Calu3 (cell line): ENCODE results near the gene RNF157. TPM values are rescaled to one million over a fixed set of nuclear protein-coding genes. Genes with fewer than 3 reads are reported as not detected.
"Not testable (repeated sequence)": the region's sequence is repeated elsewhere in the genome, so short reads cannot be mapped to it uniquely, and the experiment has no call there.

Experiments
- BruUV-seq: library from RNA; stranded (reverse); fragments of 400-500 nt; replicated peaks from 2 replicates; lab custom pipeline; 2021; lab: Mats Ljungman, UMichigan
- CTCF ChIA-PET: fragments of 300-600 bp; sonication (Branson Sonifier 250); formaldehyde crosslinking; loops from one replicate; lab custom pipeline; 2022; ENCODE audit warnings: antibody characterized with exemption; lab: Charles Lee
- DNase-seq: peaks from one replicate; pipeline ENCODE4 v3.0.0; 2022
- H3K27ac Mint-ChIP-seq: one replicate; pipeline ENCODE4 v1.8.0; 2022; ENCODE audit warnings: mixed read lengths; ENCODE audit not compliant: unreplicated experiment
- H3K27me3 Mint-ChIP-seq: one replicate; pipeline ENCODE4 v1.8.0; 2022; ENCODE audit warnings: mixed read lengths; ENCODE audit not compliant: unreplicated experiment
- H3K36me3 Mint-ChIP-seq: one replicate; pipeline ENCODE4 v1.8.0; 2022; ENCODE audit warnings: mild to moderate bottlenecking, moderate library complexity, mixed read lengths; ENCODE audit not compliant: insufficient read depth, unreplicated experiment
- H3K4me1 Mint-ChIP-seq: one replicate; pipeline ENCODE4 v1.8.0; 2022; ENCODE audit warnings: mild to moderate bottlenecking, low read depth, mixed read lengths; ENCODE audit not compliant: unreplicated experiment
- H3K4me3 Mint-ChIP-seq: one replicate; pipeline ENCODE4 v1.8.0; 2022; ENCODE audit warnings: mild to moderate bottlenecking, low read depth, moderate library complexity, mixed read lengths; ENCODE audit not compliant: unreplicated experiment
- H3K9me3 Mint-ChIP-seq: one replicate; pipeline ENCODE4 v1.8.0; 2022; ENCODE audit warnings: low read depth, mixed read lengths; ENCODE audit not compliant: unreplicated experiment
- intact Hi-C: fragments of 100-400 bp; cut with micrococcal nuclease; formaldehyde crosslinking; loops from one replicate; pipeline ENCODE4 v1.10.0; 2022; ENCODE audit not compliant: unreplicated experiment
- total RNA-seq: library from RNA; stranded (reverse); gene quantifications from 2 replicates; pipeline ENCODE4 v1.2.3, GENCODE V29; 2022
- TF ChIP-seq, protein P1 (sequence below): fragments of 200-600 bp; IDR thresholded peaks from one replicate; pipeline ENCODE4 v1.8.0; 2022; ENCODE audit warnings: antibody characterized with exemption; ENCODE audit not compliant: unreplicated experiment

The RNF157 gene
- total RNA-seq, 1 experiment from 2014 or later: 17.6 TPM

DNA sequence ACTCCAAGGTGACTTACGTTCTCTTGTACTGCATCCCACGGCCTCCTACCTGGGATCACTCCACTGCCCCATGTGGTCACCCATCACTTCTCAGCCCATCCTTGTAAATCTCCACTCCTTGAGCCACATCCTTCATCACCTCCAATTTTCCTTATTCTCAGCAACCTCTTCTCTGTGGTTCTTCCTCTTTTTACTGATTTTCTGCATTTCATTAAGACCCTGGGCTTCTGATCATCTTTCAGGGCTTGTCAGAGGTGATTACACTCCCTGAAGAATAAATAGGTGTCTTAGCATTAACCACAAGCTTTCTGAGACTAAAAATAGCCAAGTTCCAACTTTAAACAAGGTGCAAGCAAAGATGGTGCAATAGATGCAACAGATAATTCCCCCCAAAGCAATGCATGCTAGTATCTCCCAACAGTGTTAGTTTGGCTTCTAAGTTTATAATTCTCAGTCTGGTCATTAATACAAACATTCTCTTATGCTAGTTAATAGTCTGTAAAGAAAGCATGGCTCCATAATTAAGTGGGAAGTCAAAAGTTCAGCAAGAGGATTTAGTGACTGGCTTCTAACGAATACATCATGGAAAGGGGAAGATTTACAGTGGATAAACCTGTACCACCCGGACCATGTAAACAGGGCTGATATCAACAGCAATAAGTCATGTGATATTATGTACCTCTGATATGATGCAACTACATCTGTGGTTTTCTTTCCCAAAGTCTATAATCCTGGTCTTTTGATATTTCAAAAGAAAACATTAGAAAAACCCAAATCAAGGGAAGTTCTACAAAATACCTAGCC is 51.9 kb downstream of the RNF157 start:
- CTCF ChIA-PET: no interaction called here
- no TSS peak for BruUV-seq
- Mint-ChIP-seq H3K4me3 (no peak overlapping the region), H3K27me3 (no peaks in the 10 kb centered on the region), H3K9me3 (no peaks in the 10 kb centered on the region), H3K27ac (no peak overlapping the region), H3K36me3 (no peaks in the 10 kb centered on the region), H3K4me1 (no peaks in the 10 kb centered on the region)
- TF ChIP-seq, protein P1, sequence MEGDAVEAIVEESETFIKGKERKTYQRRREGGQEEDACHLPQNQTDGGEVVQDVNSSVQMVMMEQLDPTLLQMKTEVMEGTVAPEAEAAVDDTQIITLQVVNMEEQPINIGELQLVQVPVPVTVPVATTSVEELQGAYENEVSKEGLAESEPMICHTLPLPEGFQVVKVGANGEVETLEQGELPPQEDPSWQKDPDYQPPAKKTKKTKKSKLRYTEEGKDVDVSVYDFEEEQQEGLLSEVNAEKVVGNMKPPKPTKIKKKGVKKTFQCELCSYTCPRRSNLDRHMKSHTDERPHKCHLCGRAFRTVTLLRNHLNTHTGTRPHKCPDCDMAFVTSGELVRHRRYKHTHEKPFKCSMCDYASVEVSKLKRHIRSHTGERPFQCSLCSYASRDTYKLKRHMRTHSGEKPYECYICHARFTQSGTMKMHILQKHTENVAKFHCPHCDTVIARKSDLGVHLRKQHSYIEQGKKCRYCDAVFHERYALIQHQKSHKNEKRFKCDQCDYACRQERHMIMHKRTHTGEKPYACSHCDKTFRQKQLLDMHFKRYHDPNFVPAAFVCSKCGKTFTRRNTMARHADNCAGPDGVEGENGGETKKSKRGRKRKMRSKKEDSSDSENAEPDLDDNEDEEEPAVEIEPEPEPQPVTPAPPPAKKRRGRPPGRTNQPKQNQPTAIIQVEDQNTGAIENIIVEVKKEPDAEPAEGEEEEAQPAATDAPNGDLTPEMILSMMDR: no peak
- intact Hi-C loops: no loop called here
- DNase-seq: no peak

DNA sequence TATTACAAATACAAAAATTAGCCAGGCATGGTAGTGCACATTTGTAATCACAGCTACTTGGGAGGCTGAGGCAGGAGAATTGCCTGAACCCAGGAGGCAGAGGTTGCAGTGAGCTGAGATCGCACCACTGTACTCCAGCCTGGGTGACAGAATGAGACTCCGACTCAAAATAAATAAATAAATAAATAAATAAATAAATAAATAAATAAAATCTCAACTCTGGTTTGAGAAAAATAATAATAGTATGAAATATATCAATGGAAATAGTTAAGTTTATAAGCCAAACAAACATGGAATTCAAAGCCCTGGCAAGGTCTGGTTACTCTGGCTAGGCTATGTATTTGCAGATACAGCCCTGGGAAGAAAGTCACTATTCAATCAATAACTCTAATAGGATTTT is 53.5 kb downstream of the RNF157 start:
- H3K4me1 Mint-ChIP-seq, H3K36me3 Mint-ChIP-seq, H3K27me3 Mint-ChIP-seq, H3K27ac Mint-ChIP-seq, DNase-seq, CTCF ChIA-PET, H3K9me3 Mint-ChIP-seq, H3K4me3 Mint-ChIP-seq, BruUV-seq, intact Hi-C loops: not testable (repeated sequence)

DNA sequence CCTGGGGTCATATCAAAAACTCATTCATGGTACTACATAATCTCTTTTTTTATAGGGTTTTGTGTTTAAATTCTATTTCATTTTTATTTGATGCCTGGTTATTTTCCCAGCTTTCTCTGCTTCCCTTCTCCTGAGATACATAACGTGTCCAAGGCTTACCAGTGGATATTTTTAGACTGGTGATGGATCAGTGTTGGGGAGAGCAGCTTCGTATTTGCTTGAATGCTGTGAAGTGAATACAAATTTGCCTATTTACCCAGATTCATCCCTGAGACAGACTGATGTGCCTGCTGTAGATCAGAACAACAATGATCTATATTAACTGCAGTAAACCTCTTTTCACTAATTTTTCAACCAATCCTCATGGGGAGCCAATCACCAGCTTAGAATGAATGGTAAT is 56.0 kb downstream of the RNF157 start:
- no peak overlapping the region for H3K4me3 Mint-ChIP-seq
- no TSS peak for BruUV-seq
- no peak for DNase-seq
- no peaks in the 10 kb centered on the region for H3K9me3 Mint-ChIP-seq
- H3K4me1 Mint-ChIP-seq: no peaks in the 10 kb centered on the region
- no peaks in the 10 kb centered on the region for H3K27me3 Mint-ChIP-seq
- H3K36me3 Mint-ChIP-seq: no peaks in the 10 kb centered on the region
- TF ChIP-seq, protein P1: no peak
- intact Hi-C loops: no loop called here
- CTCF ChIA-PET: interaction anchor here (0.7 to 1.2 kb wide), 2 partner anchors 61 to 375 kb away, joined by 3 to 6 read pairs; no protein-coding TSS in a partner anchor
- no peak overlapping the region for H3K27ac Mint-ChIP-seq

DNA sequence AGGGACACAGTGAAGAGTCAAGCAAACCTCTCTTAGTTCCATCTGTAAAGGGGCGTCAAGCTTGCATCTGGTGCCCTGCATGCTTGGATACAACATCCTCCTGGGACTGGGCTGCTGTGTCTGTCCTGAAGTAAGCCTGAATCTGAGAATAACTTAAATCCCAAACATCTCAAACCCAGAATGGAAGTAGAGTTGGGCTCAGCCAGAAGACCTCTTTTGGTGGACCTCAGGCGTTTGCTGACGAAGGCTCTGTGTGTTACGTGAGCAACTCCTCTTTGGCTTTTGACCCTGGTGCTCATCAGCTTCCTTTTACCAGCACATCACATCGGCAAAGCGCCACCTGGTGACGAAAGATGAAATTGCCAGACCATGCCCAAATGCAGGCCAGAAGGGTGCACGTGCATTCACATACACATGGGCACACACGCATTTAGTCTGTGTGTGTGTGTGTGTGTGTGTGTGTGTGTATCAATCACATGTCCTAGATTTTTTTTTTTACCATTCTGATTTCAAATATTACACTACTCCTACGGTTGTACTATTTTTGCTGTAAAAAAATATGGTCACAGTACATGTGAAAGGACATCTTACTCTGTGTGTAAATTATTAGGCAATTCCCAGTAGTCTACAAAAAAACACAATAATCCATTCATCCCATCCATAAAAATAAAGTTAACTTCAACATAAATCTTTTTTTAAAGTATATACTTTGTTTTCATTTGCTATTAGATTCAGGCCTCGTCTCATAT is 58.1 kb downstream of the RNF157 start:
- Mint-ChIP-seq H3K36me3 (no peaks in the 10 kb centered on the region), H3K4me1 (no peaks in the 10 kb centered on the region), H3K27me3 (no peaks in the 10 kb centered on the region), H3K9me3 (no peaks in the 10 kb centered on the region), H3K27ac (no peak overlapping the region), H3K4me3 (no peak overlapping the region)
- TF ChIP-seq, protein P1: peak; percentile 83
- BruUV-seq: no TSS peak
- CTCF ChIA-PET: interaction anchor here (0.6 to 1.5 kb wide), 17 partner anchors 9 to 191 kb away, joined by 3 to 22 read pairs (median 4); partner anchors contain the start of genes FOXJ1 and UBALD2
- intact Hi-C loops: loop anchor here (2.0 kb wide), 1 partner anchor 61 kb away; no protein-coding TSS in a partner anchor
- peak; percentile 90 for DNase-seq
